ENCODE measurements around the gene MACROD2.

- TF ChIP-seq CTCF (conservative IDR thresholded peaks at IDR 0.05; ENCODE audit: low read depth, low read length), result no peak
- TF ChIP-seq RAD21 (IDR thresholded peaks at IDR 0.05; ENCODE audit: low read length), result no peak
- no peak for TF ChIP-seq SMC3 (IDR thresholded peaks at IDR 0.05; ENCODE audit: low read depth, low read length)
- TF ChIP-seq POLR2A (IDR thresholded peaks at IDR 0.05; ENCODE audit: low read depth, low read length), result no peak
- TF ChIP-seq CEBPB (IDR thresholded peaks at IDR 0.05; ENCODE audit: low read depth, low read length), result no peak
- no peak for TF ChIP-seq CHD1 (IDR thresholded peaks at IDR 0.05; ENCODE audit: low read depth, low read length)
- no peak for TF ChIP-seq FOS (IDR thresholded peaks at IDR 0.05; ENCODE audit: low read depth, low read length)
- TF ChIP-seq MAZ (IDR thresholded peaks at IDR 0.05; ENCODE audit: borderline replicate concordance, low read depth, low read length), result no peak
Measured at GRCh38 chr20:14865731-14866130, 870.4 kb downstream of the MACROD2 start.

Measured in IMR-90 (cell line).